Activated gamma-delta T cell treated with anti-CD3 and anti-CD28 coated beads, Interleukin-2, amount 50 U/mL, for 16 hours (primary cell): ENCODE data around the gene DYRK4.
"Not testable (repeated sequence)": the region's sequence is repeated elsewhere in the genome, so short reads cannot be mapped to it uniquely, and the experiment has no call there.

Source experiments
- DNase-seq: peaks from one replicate; pipeline ENCODE4 v3.0.0-alpha.2; 2020; ENCODE audit warnings: low read depth

DYRK4 gene

GRCh38 chr12:4562034-4562657, at the start of gene DYRK4:
Gene DYRK4 (plus strand): TSS chr12:4562208. CDS start chr12:4562246, 38 bp downstream.
- DNase-seq = no peak

GRCh38 chr12:4518106-4518728, 43.8 kb upstream of the DYRK4 start:
- no peak for DNase-seq

- DNase-seq = not testable (repeated sequence)
Measured at GRCh38 chr12:4523443-4523842, 38.6 kb upstream of the DYRK4 start.

GRCh38 chr12:4526923-4527546, 35.0 kb upstream of the DYRK4 start:
- no peak for DNase-seq

- DNase-seq = no peak
Measured at GRCh38 chr12:4530160-4530559, 31.8 kb upstream of the DYRK4 start.

GRCh38 chr12:4530982-4531586, 30.9 kb upstream of the DYRK4 start:
- no peak for DNase-seq

GRCh38 chr12:4535092-4535491, 26.9 kb upstream of the DYRK4 start:
- no peak for DNase-seq

GRCh38 chr12:4535871-4536270, 26.1 kb upstream of the DYRK4 start:
- no peak for DNase-seq

GRCh38 chr12:4538207-4539160, 23.5 kb upstream of the DYRK4 start, which contains the start of gene RAD51AP1:
Gene RAD51AP1 (plus strand): TSS chr12:4538890. CDS start chr12:4538940, 50 bp downstream.
- DNase-seq = peak; percentile 89

- no peak for DNase-seq
Measured at GRCh38 chr12:4539167-4539870, 22.7 kb upstream of the DYRK4 start.

GRCh38 chr12:4540170-4540569, 21.8 kb upstream of the DYRK4 start:
- DNase-seq = no peak

GRCh38 chr12:4540638-4541037, 21.4 kb upstream of the DYRK4 start:
- DNase-seq = no peak

GRCh38 chr12:4545195-4545594, 16.8 kb upstream of the DYRK4 start:
- DNase-seq = no peak

GRCh38 chr12:4552191-4552590, 9.8 kb upstream of the DYRK4 start:
- no peak for DNase-seq

GRCh38 chr12:4553943-4554342, 8.1 kb upstream of the DYRK4 start:
- DNase-seq = no peak

GRCh38 chr12:4555804-4556203, 6.2 kb upstream of the DYRK4 start:
- no peak for DNase-seq

- DNase-seq = no peak
Measured at GRCh38 chr12:4556735-4557530, 5.1 kb upstream of the DYRK4 start.

GRCh38 chr12:4557586-4557985, 4.4 kb upstream of the DYRK4 start:
- DNase-seq = no peak

GRCh38 chr12:4558171-4558570, 3.8 kb upstream of the DYRK4 start:
- no peak for DNase-seq

GRCh38 chr12:4563336-4563735, 1.3 kb downstream of the DYRK4 start:
- DNase-seq = no peak
